H1 (cell line): ENCODE data around the gene PPFIBP2. TPM values are rescaled to one million over a fixed set of nuclear protein-coding genes. Genes with fewer than 3 reads are reported as not detected.

Experiments used
- HDAC2 ChIP-seq, 2 experiments: fragments of 300-600 bp in 1 of 2; sonication (generic) in 1 of 2; IDR thresholded peaks; 2 replicates each; pipeline ENCODE4 v1.6.1; 2011 to 2012; ENCODE audit warnings: low read depth in 2 of 2, low read length in 2 of 2, mild to moderate bottlenecking in 2 of 2, moderate library complexity in 2 of 2, borderline replicate concordance in 1 of 2, inconsistent platforms in 1 of 2
- HDAC6 ChIP-seq: IDR thresholded peaks from one replicate; pipeline ENCODE4 v1.7.1; 2012; ENCODE audit warnings: low read depth, mild to moderate bottlenecking, inconsistent platforms, low read length, moderate library complexity
- MAFK ChIP-seq: IDR thresholded peaks from 2 replicates; pipeline ENCODE4 v1.6.1; 2012; ENCODE audit warnings: low read depth, mild to moderate bottlenecking, improper control_type of control experiment, low read length
- SIRT6 ChIP-seq: IDR thresholded peaks from one replicate; pipeline ENCODE4 v1.7.1; 2012; ENCODE audit warnings: low read length, inconsistent platforms
- polyA plus RNA-seq, 7 experiments: library from polyadenylated mRNA; depleted of rRNA in 3 of 7; stranded (reverse) in 5 of 7; unstranded in 2 of 7; fragments of >200 nt in 5 of 7; fragments of 200-250 nt in 2 of 7; gene quantifications; 1 replicate in 5 of 7; 2 replicates in 1 of 7; 4 replicates in 1 of 7; pipeline versions ENCODE4 v1.2.1 to v1.2.3, GENCODE V29; 2011 to 2013; ENCODE audit warnings: missing spikeins in 2 of 7, mixed read lengths in 2 of 7
- total RNA-seq: library from RNA; stranded (reverse); fragmentation: NEBNext Ultra II Directional; extraction: Animal tissue kit (Norgen Biotek cat#: 25700); gene quantifications from 2 replicates; pipeline ENCODE4 v1.2.1, GENCODE V29; 2021
- TF ChIP-seq, protein P1 (sequence below): fragments of 300-600 bp; sonication (generic); IDR thresholded peaks from 2 replicates; pipeline ENCODE4 v1.7.1; 2012; ENCODE audit warnings: low read length, moderate library complexity, mild to moderate bottlenecking, inconsistent platforms; ENCODE audit not compliant: insufficient replicate concordance

The PPFIBP2 gene
- total and polyA plus RNA-seq, 2 of the 8 experiments (the other 6 are each of a cell fraction or from before 2014, with no cell fraction given): 5.5 to 9.8 TPM

DNA sequence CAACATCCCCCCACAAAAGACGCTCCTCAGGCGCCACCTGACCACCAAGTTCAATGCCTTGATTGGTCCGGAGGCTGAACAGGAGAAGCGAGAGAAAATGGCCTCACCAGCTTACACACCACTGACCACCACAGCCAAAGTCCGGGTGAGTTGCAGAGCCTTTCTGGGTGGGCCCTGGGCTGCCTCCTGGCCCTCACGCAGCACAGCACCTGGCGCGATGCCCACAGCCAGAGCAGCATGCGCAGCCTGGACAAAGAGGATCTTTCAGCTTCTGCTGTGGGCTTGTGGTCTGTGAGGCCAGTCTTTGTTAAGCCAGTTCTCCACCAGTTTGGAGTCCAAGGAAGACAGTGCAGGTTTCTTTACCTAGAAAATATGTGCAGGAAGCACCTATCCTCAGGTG lies 137.9 kb downstream of the PPFIBP2 start (continued):
- TF ChIP-seq MAFK: no peak
- no peak for TF ChIP-seq SIRT6
- no peak for TF ChIP-seq HDAC6
- TF ChIP-seq, protein P1, sequence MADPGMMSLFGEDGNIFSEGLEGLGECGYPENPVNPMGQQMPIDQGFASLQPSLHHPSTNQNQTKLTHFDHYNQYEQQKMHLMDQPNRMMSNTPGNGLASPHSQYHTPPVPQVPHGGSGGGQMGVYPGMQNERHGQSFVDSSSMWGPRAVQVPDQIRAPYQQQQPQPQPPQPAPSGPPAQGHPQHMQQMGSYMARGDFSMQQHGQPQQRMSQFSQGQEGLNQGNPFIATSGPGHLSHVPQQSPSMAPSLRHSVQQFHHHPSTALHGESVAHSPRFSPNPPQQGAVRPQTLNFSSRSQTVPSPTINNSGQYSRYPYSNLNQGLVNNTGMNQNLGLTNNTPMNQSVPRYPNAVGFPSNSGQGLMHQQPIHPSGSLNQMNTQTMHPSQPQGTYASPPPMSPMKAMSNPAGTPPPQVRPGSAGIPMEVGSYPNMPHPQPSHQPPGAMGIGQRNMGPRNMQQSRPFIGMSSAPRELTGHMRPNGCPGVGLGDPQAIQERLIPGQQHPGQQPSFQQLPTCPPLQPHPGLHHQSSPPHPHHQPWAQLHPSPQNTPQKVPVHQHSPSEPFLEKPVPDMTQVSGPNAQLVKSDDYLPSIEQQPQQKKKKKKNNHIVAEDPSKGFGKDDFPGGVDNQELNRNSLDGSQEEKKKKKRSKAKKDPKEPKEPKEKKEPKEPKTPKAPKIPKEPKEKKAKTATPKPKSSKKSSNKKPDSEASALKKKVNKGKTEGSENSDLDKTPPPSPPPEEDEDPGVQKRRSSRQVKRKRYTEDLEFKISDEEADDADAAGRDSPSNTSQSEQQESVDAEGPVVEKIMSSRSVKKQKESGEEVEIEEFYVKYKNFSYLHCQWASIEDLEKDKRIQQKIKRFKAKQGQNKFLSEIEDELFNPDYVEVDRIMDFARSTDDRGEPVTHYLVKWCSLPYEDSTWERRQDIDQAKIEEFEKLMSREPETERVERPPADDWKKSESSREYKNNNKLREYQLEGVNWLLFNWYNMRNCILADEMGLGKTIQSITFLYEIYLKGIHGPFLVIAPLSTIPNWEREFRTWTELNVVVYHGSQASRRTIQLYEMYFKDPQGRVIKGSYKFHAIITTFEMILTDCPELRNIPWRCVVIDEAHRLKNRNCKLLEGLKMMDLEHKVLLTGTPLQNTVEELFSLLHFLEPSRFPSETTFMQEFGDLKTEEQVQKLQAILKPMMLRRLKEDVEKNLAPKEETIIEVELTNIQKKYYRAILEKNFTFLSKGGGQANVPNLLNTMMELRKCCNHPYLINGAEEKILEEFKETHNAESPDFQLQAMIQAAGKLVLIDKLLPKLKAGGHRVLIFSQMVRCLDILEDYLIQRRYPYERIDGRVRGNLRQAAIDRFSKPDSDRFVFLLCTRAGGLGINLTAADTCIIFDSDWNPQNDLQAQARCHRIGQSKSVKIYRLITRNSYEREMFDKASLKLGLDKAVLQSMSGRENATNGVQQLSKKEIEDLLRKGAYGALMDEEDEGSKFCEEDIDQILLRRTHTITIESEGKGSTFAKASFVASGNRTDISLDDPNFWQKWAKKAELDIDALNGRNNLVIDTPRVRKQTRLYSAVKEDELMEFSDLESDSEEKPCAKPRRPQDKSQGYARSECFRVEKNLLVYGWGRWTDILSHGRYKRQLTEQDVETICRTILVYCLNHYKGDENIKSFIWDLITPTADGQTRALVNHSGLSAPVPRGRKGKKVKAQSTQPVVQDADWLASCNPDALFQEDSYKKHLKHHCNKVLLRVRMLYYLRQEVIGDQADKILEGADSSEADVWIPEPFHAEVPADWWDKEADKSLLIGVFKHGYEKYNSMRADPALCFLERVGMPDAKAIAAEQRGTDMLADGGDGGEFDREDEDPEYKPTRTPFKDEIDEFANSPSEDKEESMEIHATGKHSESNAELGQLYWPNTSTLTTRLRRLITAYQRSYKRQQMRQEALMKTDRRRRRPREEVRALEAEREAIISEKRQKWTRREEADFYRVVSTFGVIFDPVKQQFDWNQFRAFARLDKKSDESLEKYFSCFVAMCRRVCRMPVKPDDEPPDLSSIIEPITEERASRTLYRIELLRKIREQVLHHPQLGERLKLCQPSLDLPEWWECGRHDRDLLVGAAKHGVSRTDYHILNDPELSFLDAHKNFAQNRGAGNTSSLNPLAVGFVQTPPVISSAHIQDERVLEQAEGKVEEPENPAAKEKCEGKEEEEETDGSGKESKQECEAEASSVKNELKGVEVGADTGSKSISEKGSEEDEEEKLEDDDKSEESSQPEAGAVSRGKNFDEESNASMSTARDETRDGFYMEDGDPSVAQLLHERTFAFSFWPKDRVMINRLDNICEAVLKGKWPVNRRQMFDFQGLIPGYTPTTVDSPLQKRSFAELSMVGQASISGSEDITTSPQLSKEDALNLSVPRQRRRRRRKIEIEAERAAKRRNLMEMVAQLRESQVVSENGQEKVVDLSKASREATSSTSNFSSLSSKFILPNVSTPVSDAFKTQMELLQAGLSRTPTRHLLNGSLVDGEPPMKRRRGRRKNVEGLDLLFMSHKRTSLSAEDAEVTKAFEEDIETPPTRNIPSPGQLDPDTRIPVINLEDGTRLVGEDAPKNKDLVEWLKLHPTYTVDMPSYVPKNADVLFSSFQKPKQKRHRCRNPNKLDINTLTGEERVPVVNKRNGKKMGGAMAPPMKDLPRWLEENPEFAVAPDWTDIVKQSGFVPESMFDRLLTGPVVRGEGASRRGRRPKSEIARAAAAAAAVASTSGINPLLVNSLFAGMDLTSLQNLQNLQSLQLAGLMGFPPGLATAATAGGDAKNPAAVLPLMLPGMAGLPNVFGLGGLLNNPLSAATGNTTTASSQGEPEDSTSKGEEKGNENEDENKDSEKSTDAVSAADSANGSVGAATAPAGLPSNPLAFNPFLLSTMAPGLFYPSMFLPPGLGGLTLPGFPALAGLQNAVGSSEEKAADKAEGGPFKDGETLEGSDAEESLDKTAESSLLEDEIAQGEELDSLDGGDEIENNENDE: no peak
- TF ChIP-seq HDAC2 (IDR thresholded peaks at IDR 0.05; ENCODE audit: borderline replicate concordance in 1 of 2, low read depth in 2 of 2, low read length in 2 of 2): no peak
